Measurements from ENCODE around the gene HELZ2. TPM values are rescaled to one million over a fixed set of nuclear protein-coding genes. Genes with fewer than 3 reads are reported as not detected.

The HELZ2 gene
- total RNA-seq, result 52.6 and 53.7 TPM in 2 replicates
- 42.5 TPM for total RNA-seq (2013)
- polyA plus RNA-seq, result 36.3 and 40.6 TPM in 2 replicates
- polyA minus RNA-seq, result 245 and 334 TPM in 2 replicates

DNA sequence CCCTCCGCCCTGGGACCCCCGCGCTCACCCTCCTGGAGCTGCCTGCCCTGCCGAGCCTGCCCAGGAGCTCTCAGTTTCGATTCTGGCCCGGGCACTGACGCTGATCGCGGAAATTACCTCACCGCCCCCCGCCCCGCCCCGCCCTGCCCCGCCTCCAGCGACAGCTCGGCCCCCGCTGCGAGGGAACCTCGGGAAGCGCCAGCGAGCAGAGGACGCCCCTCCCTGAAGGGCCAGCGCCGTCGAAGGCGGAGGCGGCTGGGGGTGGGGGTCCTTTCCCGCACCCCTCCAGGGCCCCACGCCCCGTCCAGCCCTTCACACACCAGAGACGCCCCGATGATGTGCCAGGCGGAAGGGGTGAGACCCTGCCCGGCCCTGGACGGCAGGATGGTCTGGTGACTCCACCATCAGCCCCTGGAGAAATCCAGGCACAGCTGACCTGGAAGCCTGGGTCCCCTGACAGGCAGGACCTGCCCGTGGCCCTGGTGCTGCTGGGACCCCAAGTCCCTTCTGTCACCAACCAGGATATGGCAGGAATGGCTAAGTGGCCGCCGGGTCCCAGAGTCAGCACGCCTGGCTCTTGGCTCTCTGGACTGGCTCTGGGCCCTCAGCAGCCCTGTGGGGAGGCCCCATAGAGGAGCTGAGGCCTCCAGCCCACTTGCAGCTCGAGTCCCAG is at the start of gene HELZ2:
Gene HELZ2, minus strand, starts transcription at position 84 of the 673 bp plus-strand sequence. CDS start 1,854 bp downstream, outside the sequence.
- intact Hi-C loops (cut with micrococcal nuclease), result loop anchor here (1.0 kb wide), 1 partner anchor 20 kb away; the partner anchor contains the start of gene FNDC11
- Histone ChIP-seq H3K4me1 (ENCODE audit: control insufficient read depth in 2 of 2, insufficient read depth in 2 of 2, low read length in 2 of 2) (peaks cover 21 to 38% of the 10 kb centered on the region in 2 donors), H2AFZ (ENCODE audit: insufficient read depth, low read depth, low read length, poor library complexity, severe bottlenecking) (peak within 1 kb of the TSS; percentile 82), H3K27ac (ENCODE audit: low read length in 2 of 2) (peak within 1 kb of the TSS; percentile 71 to 86), H3K27me3 (replicated peaks in 1 of 4; ENCODE audit: control extremely low read depth in 1 of 4, control insufficient read depth in 3 of 4, insufficient read depth in 4 of 4, low read length in 3 of 4) (no peaks in the 10 kb centered on the region), H3K4me3 (ENCODE audit: control extremely low read depth in 1 of 5, extremely low read depth in 1 of 5, insufficient read depth in 1 of 5, low read depth in 2 of 5, low read length in 4 of 5) (peak within 1 kb of the TSS; percentile 61 to 86 (median 79)), H3K79me2 (ENCODE audit: control insufficient read depth, insufficient read depth, low read length) (peaks cover 21% of the 10 kb centered on the region), H3K9me3 (ENCODE audit: control extremely low read depth in 1 of 3, control insufficient read depth in 2 of 3, insufficient read depth in 1 of 3, low read length in 2 of 3) (no peaks in the 10 kb centered on the region), H3K9ac (ENCODE audit: low read length) (peak within 1 kb of the TSS; percentile 85), H3K36me3 (replicated peaks in 1 of 2; ENCODE audit: control extremely low read depth in 1 of 2, control insufficient read depth in 1 of 2, extremely low read depth in 1 of 2, insufficient read depth in 2 of 2, low read length in 1 of 2) (peaks cover 0 to 13% of the 10 kb centered on the region in 2 experiments), H4K20me1 (ENCODE audit: control insufficient read depth, insufficient read depth, low read length, poor library complexity, severe bottlenecking) (peaks cover 28% of the 10 kb centered on the region), H3K4me2 (replicated peaks; ENCODE audit: low read depth, low read length, poor library complexity, severe bottlenecking) (peak within 1 kb of the TSS; percentile 98)
- Mint-ChIP-seq H3K4me3 (peak within 1 kb of the TSS; percentile 87), H3K9me3 (ENCODE audit: insufficient read depth) (no peaks in the 10 kb centered on the region), H3K27me3 (no peaks in the 10 kb centered on the region), H3K27ac (peak within 1 kb of the TSS; percentile 83), H3K4me1 (peaks cover 9% of the 10 kb centered on the region)
- DNase-seq, result peak; percentile 82
- ChIA-PET POLR2A (interaction anchor here (0.6 to 2.3 kb wide), 8 partner anchors 12 to 139 kb away, joined by 3 to 12 read pairs (median 4); partner anchors contain the start of gene PPDPF), CTCF (interaction anchor here (1.1 to 3.1 kb wide), 2 partner anchors 36 to 77 kb away, joined by 4 to 17 read pairs; no protein-coding TSS in a partner anchor)
- no peak for TF ChIP-seq CTCF (IDR thresholded peaks at IDR 0.05)
- TF ChIP-seq EZH2 (IDR thresholded peaks at IDR 0.05; ENCODE audit: borderline replicate concordance, insufficient read depth, low read depth, low read length, poor library complexity, severe bottlenecking), result no peak
- peak; percentile 93 for ATAC-seq (ENCODE audit: low read depth)
- WGBS (ENCODE audit: insufficient coverage), result 9% methylated on average over 36 of the region's 40 CpGs

GRCh38 chr20:63622732-63623131 is 48.7 kb upstream of the HELZ2 start:
- ChIA-PET POLR2A (interaction anchor here (1.0 kb wide), 1 partner anchor 20 kb away, joined by 5 read pairs; no protein-coding TSS in a partner anchor), CTCF (interaction anchor here (0.7 to 1.1 kb wide), 2 partner anchors 19 to 46 kb away, joined by 3 to 5 read pairs; no protein-coding TSS in a partner anchor)
- Mint-ChIP-seq H3K4me1 (peaks cover 12% of the 10 kb centered on the region), H3K27me3 (no peaks in the 10 kb centered on the region), H3K4me3 (no peak overlapping the region), H3K9me3 (ENCODE audit: insufficient read depth) (no peaks in the 10 kb centered on the region), H3K27ac (peak overlapping the region; percentile 37)
- Histone ChIP-seq H3K27me3 (replicated peaks in 1 of 4; ENCODE audit: control extremely low read depth in 1 of 4, control insufficient read depth in 3 of 4, insufficient read depth in 4 of 4, low read length in 3 of 4) (no peaks in the 10 kb centered on the region), H3K9ac (ENCODE audit: low read length) (no peak overlapping the region), H3K4me1 (ENCODE audit: control insufficient read depth in 2 of 2, insufficient read depth in 2 of 2, low read length in 2 of 2) (peaks cover 3 to 9% of the 10 kb centered on the region in 2 donors), H3K27ac (ENCODE audit: low read length in 2 of 2) (no peak overlapping the region), H3K79me2 (ENCODE audit: control insufficient read depth, insufficient read depth, low read length) (peaks cover 74% of the 10 kb centered on the region), H4K20me1 (ENCODE audit: control insufficient read depth, insufficient read depth, low read length, poor library complexity, severe bottlenecking) (peaks cover 28% of the 10 kb centered on the region), H2AFZ (ENCODE audit: insufficient read depth, low read depth, low read length, poor library complexity, severe bottlenecking) (no peak overlapping the region), H3K36me3 (replicated peaks in 1 of 2; ENCODE audit: control extremely low read depth in 1 of 2, control insufficient read depth in 1 of 2, extremely low read depth in 1 of 2, insufficient read depth in 2 of 2, low read length in 1 of 2) (peaks cover 0 to 18% of the 10 kb centered on the region in 2 experiments), H3K4me3 (ENCODE audit: control extremely low read depth in 1 of 5, extremely low read depth in 1 of 5, insufficient read depth in 1 of 5, low read depth in 2 of 5, low read length in 4 of 5) (no peak overlapping the region), H3K9me3 (ENCODE audit: control extremely low read depth in 1 of 3, control insufficient read depth in 2 of 3, insufficient read depth in 1 of 3, low read length in 2 of 3) (no peaks in the 10 kb centered on the region), H3K4me2 (replicated peaks; ENCODE audit: low read depth, low read length, poor library complexity, severe bottlenecking) (no peak overlapping the region)
- DNase-seq (no peak), ATAC-seq (ENCODE audit: low read depth) (no peak)
- WGBS (ENCODE audit: insufficient coverage), result 94% methylated on average over 6 of the region's 14 CpGs
- intact Hi-C loops (cut with micrococcal nuclease), result no loop called here
- no peak for TF ChIP-seq CTCF (IDR thresholded peaks at IDR 0.05)
- TF ChIP-seq EZH2 (IDR thresholded peaks at IDR 0.05; ENCODE audit: borderline replicate concordance, insufficient read depth, low read depth, low read length, poor library complexity, severe bottlenecking), result no peak
